GM18873 (cell line): ENCODE results near the gene TCFL5.

ENCODE experiments used
- ATAC-seq: cut with Tn5 transposase; IDR thresholded peaks from one replicate; pipeline ENCODE4 v1.9.1; 2021; ENCODE audit warnings: mild to moderate bottlenecking, moderate library complexity, moderate number of reproducible peaks; ENCODE audit not compliant: unreplicated experiment, low FRiP score

Gene TCFL5

DNA sequence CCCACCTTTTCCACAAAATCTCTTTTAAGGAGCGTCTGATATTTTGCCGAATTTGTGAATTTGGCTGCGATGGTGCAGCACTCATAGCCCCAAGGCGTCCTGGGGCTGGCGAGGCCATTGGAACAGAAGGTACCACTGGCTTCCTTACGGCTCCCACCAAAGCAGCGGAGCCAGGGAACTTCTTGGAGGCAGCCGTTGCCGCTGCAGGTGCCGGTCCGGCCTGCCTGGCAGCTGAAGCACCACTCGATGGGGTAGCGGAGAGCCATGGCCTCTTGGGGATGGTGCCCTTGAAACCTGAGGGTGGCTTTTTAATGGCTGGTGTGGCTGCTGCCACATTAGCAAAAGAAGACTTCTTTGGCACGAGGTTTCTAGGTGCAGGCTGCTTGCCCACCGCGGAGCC lies 34.9 kb upstream of the TCFL5 start:
- no peak for ATAC-seq

DNA sequence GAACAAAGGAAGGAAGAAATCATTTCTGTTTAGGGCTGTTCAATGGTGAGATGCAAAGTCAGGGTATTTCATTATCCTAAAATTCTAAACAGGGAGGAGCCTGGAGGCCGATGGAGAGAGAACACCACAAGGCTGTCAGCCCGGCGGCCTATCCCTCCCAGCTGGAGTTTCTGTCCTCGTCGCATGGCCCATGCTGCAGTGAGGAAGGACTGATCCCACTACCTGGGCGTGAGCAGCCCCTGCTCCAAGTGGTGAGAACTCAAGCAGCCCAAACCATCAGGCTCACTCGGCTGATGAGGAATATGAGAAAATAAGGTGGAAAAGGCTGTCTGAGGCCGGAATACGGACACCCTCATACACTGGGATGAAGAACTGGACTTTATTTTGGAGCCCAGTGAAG lies 33.9 kb upstream of the TCFL5 start:
- no peak for ATAC-seq

DNA sequence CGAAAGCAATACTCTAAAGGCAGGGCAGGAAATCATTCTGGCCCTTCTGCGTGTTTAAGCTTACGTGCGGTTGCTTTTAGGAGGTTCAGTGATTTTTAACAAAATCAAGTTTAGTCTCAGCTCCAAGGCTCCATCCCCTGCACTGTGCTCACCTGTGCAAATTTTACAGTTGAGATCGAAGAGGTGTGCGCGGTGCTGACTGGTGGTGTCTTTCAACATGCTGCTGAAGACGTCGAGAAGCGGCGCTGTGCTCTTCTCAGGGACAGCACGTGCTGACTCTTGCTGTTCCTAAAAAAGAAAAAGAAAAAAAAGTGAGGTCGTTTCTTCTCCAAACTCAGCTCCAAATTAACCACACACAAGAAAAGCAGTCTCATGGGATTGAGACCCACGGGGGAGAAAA lies 32.6 kb upstream of the TCFL5 start:
- no peak for ATAC-seq

GRCh38 chr20:62893700-62894099 lies 32.1 kb upstream of the TCFL5 start:
- no peak for ATAC-seq

GRCh38 chr20:62892348-62893304 lies 31.0 kb upstream of the TCFL5 start:
- ATAC-seq, result no peak

DNA sequence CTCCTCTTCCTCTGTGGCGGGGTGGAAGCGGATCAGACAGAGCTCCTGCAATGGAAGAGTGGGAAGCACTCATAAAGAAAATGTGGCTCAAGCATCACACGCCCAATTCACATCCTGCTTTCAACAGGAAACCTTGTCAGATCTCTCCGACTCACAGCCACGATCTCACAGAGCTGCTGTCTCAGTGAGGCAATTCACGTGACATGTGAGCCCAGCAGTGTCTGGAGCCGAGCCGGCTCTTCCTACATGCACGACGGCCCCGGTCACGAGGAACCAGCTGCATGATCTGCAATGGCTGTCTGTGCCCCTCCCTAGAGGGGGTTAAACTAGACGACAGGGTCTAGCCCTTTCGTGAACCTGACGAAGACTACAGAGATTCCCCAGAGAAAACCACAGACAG lies 29.5 kb upstream of the TCFL5 start:
- ATAC-seq, result no peak

GRCh38 chr20:62890444-62890843 lies 28.8 kb upstream of the TCFL5 start:
- ATAC-seq, result no peak

DNA sequence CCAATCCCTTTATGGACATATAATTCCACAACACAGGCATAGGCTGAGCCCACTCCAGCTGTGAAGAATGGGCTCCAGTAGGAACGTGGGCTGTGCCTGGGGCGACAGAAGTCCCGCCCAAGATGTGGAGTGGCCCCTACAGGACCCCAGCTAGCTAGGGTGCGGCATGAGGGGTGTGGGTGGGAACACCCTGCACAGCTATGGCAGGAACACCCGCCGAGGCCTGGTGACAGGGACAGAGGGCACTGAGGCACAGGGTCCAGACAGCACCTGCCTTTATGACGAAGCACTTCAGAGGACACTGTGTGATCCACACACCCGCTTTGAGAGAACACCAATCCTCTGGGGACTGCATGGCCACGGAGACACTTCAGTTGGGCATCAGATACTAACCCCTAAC lies 28.2 kb upstream of the TCFL5 start:
- no peak for ATAC-seq

- ATAC-seq, result no peak
Observed at GRCh38 chr20:62889411-62889810, 27.8 kb upstream of the TCFL5 start.

DNA sequence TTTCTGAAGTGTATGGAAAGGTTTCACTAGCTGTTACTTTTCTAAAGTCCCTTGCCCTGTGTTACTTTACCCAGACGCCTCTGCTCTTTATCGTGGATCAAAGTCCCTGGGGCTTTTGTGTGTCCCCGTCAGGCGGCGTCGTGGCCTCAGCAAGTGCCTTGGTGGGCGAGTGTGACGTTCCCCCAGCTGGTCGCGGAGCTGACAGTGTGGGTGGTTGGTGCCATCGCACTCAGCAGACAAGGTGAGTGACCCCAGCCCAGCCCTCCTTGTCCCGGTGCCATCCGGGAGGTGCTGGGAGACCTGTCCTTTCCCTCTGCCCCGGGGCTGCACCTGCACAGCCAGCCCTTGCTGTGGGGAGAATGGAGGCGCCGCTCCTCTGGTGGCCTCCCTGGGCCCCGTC lies 27.3 kb upstream of the TCFL5 start:
- ATAC-seq, result no peak

DNA sequence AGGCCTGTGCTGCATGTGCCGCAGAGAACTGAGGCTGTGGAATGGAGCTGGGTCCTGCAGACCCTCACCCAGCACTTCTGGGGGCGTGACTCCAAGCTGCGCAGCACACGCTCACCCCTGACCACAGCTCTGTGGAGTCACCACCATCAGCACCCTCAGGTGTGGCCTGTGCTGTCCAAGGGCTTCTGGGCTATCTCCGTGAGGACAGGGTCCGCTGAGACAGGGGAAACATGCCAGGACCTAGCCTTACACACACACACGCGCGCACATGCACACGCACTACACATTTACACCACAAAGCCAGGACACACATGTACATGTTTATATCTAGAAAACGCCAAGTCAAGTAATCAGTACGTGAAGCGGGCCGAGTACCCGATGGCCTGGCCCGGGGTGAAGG lies 26.8 kb upstream of the TCFL5 start:
- no peak for ATAC-seq

- ATAC-seq, result no peak
Observed at GRCh38 chr20:62887860-62888239, 26.2 kb upstream of the TCFL5 start.

DNA sequence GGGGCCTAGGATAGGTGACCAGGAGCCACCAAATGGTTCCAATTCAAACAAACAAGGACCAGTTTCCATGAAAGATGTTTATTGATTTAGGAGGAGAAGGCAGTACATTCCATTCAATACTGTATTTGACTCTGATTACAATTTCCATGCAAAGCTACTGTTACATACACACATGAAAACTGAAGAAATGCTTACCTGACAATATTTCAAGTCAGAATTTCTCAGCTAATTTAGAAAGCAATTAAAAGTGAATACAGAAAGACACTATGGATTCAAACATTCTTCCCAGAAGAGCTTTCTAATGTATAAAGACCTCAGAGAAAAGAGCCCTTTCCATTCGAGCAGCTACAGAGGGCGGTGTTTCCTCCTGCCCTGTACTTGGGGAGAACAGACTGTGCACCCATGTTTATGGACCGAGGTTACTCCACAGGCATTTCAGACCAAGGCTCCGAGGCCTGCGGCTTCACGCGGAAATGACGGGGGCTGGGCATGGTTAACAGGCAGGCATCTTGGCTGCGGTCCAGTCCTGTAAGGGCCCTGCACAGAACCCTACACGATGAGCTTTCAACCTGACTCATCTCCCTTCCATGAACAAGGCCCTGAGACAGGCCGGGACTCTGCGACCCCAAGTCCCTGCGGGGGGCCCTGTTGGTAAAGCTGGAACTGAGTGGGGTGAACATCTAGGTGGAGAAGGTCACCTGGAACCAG lies 25.7 kb upstream of the TCFL5 start:
- no peak for ATAC-seq

DNA sequence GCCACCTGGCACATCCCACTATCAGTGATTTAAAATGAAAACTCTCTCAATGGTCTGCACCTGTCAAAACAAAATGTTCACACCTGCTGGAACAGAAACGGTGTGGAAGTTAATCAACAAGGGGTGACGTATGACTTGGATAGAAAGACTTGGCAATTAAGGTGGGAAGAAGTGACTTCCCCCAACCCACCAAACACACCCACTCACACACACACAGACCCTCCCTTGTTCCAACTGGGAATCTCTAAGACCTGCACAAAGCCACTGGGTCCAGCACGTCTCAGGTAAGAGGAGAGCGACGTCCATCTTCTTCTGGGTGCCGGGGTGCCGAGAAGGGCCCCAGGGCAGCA lies 25.1 kb upstream of the TCFL5 start:
- no peak for ATAC-seq

DNA sequence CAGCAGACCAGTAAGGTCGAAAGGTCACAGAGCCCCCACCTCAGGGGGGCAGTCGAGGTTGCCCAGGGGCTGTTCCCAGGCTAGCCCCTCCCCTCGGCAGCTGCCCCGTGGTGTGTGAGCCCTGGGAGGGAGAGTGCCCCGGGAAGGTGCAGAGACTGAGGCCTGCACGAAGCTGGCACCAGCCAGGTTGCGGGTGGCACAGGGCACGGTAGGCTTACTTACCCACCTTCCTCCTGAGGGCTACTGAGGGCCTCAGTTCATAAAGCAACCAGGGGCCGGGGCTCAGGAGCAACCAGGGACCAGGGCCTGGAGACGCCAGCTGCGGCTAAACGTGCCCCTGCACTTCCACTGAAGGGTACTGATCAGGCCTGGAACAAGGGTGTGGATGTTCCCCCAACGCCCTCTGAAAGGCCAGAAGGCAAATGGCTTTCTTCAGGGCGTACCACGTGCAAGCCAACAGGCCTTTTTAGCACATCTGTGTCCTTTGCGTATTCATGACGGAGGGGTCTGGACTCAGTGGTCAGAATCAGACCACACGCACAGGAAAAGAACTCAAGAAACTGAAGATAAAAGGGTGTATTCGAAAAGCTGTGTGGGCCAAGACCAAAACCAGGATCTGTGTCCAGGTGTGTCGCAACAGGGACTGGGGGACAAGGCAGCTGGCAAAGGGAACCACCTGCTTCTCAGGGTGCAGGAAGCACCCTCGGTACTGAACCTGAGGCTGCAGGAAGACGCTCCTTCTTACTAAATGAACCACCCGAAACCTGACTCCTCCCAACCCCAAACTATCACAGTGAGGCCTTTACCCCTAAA lies 24.5 kb upstream of the TCFL5 start:
- no peak for ATAC-seq

DNA sequence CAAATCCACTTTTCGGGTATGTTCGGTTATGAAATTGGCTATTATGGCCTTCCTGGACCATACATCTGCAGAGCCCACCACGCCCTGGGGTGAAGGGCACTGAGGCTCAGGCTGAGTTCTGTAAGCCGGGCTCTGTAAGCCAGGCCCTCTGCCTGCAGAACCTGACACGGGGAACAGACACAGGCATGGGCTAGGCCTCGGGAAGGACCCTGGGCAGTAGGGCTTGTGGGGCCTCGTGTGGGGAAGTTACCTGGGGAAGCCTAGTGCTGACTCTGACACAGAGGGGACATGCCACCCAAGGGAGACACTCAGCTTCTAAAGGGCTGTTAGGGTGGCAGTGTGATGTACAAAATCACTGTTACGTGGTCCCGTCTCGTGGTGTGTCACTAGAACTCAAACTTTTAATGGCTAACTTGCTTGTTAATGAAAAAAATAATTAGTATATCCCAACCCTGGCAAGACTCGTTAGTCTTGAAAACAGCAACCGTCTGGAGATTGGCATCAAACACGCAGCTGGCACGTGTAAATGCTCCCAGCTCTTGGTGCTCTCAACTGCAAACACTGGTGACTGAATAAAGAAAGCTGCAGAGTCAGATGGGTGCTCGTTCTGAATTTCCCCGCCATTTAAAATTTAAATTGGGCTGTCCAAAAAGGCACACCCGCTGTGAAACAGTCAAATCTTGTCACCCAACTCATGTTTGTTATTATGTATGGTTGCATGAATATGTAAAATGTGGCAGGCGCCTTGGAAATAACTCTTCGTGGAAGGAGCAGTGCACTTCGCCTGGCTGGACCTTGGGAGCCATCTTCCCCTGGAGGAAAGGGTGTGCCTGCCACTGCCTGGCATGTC lies 23.6 kb upstream of the TCFL5 start:
- no peak for ATAC-seq

- no peak for ATAC-seq
Observed at GRCh38 chr20:62884556-62884955, 22.9 kb upstream of the TCFL5 start.

GRCh38 chr20:62882426-62882825 lies 20.8 kb upstream of the TCFL5 start:
- ATAC-seq, result no peak

DNA sequence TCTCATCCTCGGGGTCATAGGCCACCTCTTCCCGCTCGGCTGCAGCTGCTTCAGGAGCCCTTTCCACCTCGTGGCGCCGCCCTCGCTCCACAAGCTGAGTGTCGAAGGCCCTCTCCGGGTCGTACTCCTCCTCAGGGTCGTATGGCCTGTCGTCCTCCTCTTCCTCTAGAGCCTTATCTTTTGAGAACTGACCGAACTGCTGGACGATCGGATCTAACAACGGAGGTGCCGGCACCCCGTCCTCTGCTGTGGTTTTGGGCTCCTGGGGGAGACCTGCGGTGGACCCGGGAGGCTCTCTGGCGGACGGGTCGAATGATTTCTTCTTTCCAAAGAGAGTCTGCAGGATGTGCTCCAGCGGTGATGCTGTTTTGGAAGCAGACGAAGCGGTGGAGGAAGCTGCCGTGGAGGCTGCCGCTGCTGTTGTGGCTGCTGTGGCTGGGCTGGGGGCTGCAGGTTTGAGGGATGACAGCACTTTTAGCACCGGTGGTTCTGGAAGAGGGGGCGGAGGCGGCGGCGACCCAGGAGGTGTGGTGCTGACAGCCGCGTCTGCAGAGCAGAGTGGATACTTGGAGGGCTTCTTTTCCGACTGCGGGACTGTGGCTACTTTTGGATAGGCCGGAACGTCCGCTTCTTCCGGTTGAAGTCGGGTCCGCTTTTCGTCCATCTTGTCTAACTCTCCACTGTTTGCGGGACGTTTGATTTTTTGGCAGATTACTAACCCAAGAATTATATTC lies 20.2 kb upstream of the TCFL5 start:
- no peak for ATAC-seq
